Measurements from ENCODE around the gene AGAP2. TPM values are rescaled to one million over a fixed set of nuclear protein-coding genes. Genes with fewer than 3 reads are reported as not detected.

Gene AGAP2
- total RNA-seq, 4 donors from 2014 or later: 1.2 to 125 (median 5.6) TPM

DNA sequence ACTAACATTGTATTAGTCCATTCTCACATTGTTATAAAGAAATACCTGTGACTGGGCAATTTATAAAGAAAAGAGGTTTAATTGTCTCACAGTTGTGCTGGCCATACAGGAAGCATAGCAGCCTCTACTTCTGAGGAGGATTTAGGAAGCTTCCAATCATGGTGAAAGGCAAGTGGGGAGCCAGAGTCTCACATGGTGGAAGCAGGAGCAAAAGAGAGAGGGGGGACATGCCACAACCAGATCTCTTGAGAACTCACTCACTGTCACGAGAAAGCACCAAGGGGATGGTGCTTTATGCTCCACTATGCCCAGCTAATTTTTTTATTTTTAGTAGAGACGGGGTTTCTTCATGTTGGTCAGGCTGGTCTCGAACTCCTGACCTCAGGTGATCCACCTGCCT is 31.3 kb downstream of the AGAP2 start:
- intact Hi-C loops (cut with DNase I; ENCODE audit: low total_unique reads): no loop called here
- H3K9me3 ChIP-seq: no peaks in the 10 kb centered on the region
- 96 to 100% methylated on average over 1 to 3 of the region's 3 CpGs for WGBS, 2 donors (ENCODE audit: low coverage in 1 of 2)
- H3K27ac ChIP-seq: no peak overlapping the region
- H3K4me1 ChIP-seq: no peaks in the 10 kb centered on the region
- H3K36me3 ChIP-seq: peaks cover 0 to 51% (median 18%) of the 10 kb centered on the region in 4 donors
- no peak for TF ChIP-seq EP300 (IDR thresholded peaks at IDR 0.05; ENCODE audit: low read depth)
- H3K27me3 ChIP-seq: no peaks in the 10 kb centered on the region
- in situ Hi-C loops (cut with MboI; ENCODE audit: low pct_ligation_motif_present in 1 of 4, low pct_unique_long_range_greater_than_20kb in 1 of 4, low sequenced_read_pairs in 3 of 4): no loop called here
- DNase-seq: no peak
- no peak overlapping the region for H3K4me3 ChIP-seq

GRCh38 chr12:57700317-57700716 is 38.2 kb downstream of the AGAP2 start:
- H3K36me3 ChIP-seq: peaks cover 0 to 54% (median 15%) of the 10 kb centered on the region in 4 donors

DNA sequence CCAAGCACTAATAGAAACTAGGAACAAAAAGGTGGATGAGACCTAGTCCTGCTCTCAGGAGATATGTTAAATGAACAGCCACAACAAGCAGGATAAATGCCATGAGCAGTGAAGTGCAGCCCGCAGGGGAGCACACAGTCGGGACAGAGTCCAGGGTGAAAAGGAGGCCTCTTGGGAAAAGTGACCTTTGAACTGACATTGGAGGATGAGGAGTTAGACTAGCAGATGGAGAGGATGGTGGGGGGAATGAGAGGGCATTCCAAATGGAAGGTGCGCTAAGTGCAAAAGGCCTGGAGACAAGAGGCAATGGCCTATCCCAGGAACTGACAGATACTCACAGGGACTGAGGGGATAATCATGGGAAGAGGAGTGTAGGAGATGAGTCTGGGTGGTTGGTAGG is 40.1 kb downstream of the AGAP2 start:
- no peaks in the 10 kb centered on the region for H3K27me3 ChIP-seq
- DNase-seq: no peak
- peaks cover 0 to 38% (median 13%) of the 10 kb centered on the region in 4 donors for H3K36me3 ChIP-seq
- no peaks in the 10 kb centered on the region for H3K9me3 ChIP-seq
- TF ChIP-seq POLR2A (IDR thresholded peaks at IDR 0.05) (no peak), EP300 (IDR thresholded peaks at IDR 0.05; ENCODE audit: low read depth) (no peak), POLR2AphosphoS5 (IDR thresholded peaks at IDR 0.05) (no peak), CTCF (IDR thresholded peaks at IDR 0.05) (no peak)
- 91 to 100% methylated on average over 1 to 3 of the region's 3 CpGs for WGBS, 2 donors (ENCODE audit: low coverage in 1 of 2)
- H3K27ac ChIP-seq: no peak overlapping the region
- no peak overlapping the region for H3K4me3 ChIP-seq
- peaks cover 0 to 13% (median 11%) of the 10 kb centered on the region in 4 donors for H3K4me1 ChIP-seq
- intact Hi-C loops (cut with DNase I; ENCODE audit: low total_unique reads): no loop called here
- in situ Hi-C loops (cut with MboI; ENCODE audit: low pct_ligation_motif_present in 1 of 4, low pct_unique_long_range_greater_than_20kb in 1 of 4, low sequenced_read_pairs in 3 of 4): no loop called here

More at GRCh38 chr12:57700317-57700716, 38.2 kb downstream of the AGAP2 start:
- Histone ChIP-seq H3K9me3 (no peaks in the 10 kb centered on the region), H3K27ac (no peak overlapping the region), H3K27me3 (no peaks in the 10 kb centered on the region), H3K4me3 (no peak overlapping the region), H3K4me1 (peaks cover 0 to 2% (median 1%) of the 10 kb centered on the region in 4 donors)
- in situ Hi-C loops (cut with MboI; ENCODE audit: low pct_ligation_motif_present in 1 of 4, low pct_unique_long_range_greater_than_20kb in 1 of 4, low sequenced_read_pairs in 3 of 4) (no loop called here), intact Hi-C loops (cut with DNase I; ENCODE audit: low total_unique reads) (no loop called here)
- TF ChIP-seq EP300 (IDR thresholded peaks at IDR 0.05; ENCODE audit: low read depth) (no peak), POLR2AphosphoS5 (IDR thresholded peaks at IDR 0.05) (no peak)
- WGBS, 2 donors (ENCODE audit: low coverage in 1 of 2): 96 to 100% methylated on average over 1 to 2 of the region's 2 CpGs
- no peak for DNase-seq

DNA sequence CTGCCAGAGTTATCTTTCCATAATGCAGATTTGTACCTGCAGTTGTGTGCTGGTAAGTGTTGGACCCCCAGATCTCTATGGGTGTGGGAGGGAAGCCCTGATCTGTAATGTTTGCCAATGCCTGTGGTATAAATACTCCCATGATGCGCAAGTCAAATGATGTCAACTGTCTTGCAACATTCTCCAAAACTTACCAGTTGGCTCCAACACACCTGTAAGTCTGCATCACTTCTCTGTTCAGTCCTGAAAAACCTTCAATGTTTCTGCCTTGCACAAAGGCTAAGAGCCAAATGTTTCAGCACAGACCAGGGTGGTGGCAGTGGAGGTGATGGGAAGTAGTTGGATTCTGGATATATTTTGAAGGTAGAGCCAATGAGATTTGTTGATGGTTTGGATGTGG is 41.5 kb downstream of the AGAP2 start:
- Histone ChIP-seq H3K27me3 (no peaks in the 10 kb centered on the region), H3K9me3 (no peaks in the 10 kb centered on the region), H3K4me3 (no peak overlapping the region), H3K36me3 (peaks cover 0 to 24% (median 8%) of the 10 kb centered on the region in 4 donors), H3K27ac (no peak overlapping the region), H3K4me1 (peaks cover 0 to 16% (median 12%) of the 10 kb centered on the region in 4 donors)
- TF ChIP-seq EP300 (IDR thresholded peaks at IDR 0.05; ENCODE audit: low read depth) (no peak), POLR2A (IDR thresholded peaks at IDR 0.05) (no peak), POLR2AphosphoS5 (IDR thresholded peaks at IDR 0.05) (no peak), CTCF (IDR thresholded peaks at IDR 0.05) (no peak)
- 94% methylated on average over 1 of the region's 1 CpG; no CpG with 5 or more reads in 1 of the 2 donors for WGBS, 2 donors (ENCODE audit: low coverage in 1 of 2)
- intact Hi-C loops (cut with DNase I; ENCODE audit: low total_unique reads) (no loop called here), in situ Hi-C loops (cut with MboI; ENCODE audit: low pct_ligation_motif_present in 1 of 4, low pct_unique_long_range_greater_than_20kb in 1 of 4, low sequenced_read_pairs in 3 of 4) (no loop called here)
- no peak for DNase-seq

- Histone ChIP-seq H3K36me3 (peaks cover 0 to 18% (median 8%) of the 10 kb centered on the region in 4 donors), H3K27ac (no peak overlapping the region), H3K27me3 (peaks cover 6% of the 10 kb centered on the region), H3K9me3 (no peaks in the 10 kb centered on the region), H3K4me1 (peaks cover 0 to 16% (median 12%) of the 10 kb centered on the region in 4 donors), H3K4me3 (no peak overlapping the region)
- in situ Hi-C loops (cut with MboI; ENCODE audit: low pct_ligation_motif_present in 1 of 4, low pct_unique_long_range_greater_than_20kb in 1 of 4, low sequenced_read_pairs in 3 of 4) (no loop called here), intact Hi-C loops (cut with DNase I; ENCODE audit: low total_unique reads) (no loop called here)
- no peak for DNase-seq
- no peak for TF ChIP-seq POLR2AphosphoS5 (IDR thresholded peaks at IDR 0.05)
- TF ChIP-seq CTCF (IDR thresholded peaks at IDR 0.05): no peak
- TF ChIP-seq POLR2A (IDR thresholded peaks at IDR 0.05): no peak
- no peak for TF ChIP-seq EP300 (IDR thresholded peaks at IDR 0.05; ENCODE audit: low read depth)
- 71 to 91% methylated on average over 1 to 11 of the region's 11 CpGs for WGBS, 2 donors (ENCODE audit: low coverage in 1 of 2)
These were observed 42.6 kb downstream of the AGAP2 start for GRCh38 chr12:57695770-57696432.

Measured in transverse colon (tissue), 4 donors.